Measurements from ENCODE around the gene WAC.

The WAC gene

GRCh38 chr10:28668363-28669226 lies 135.7 kb downstream of the WAC start:
- DNase-seq (ENCODE audit: low read depth) = peak; percentile 65

GRCh38 chr10:28669227-28670173 lies 136.6 kb downstream of the WAC start:
- no peak for DNase-seq (ENCODE audit: low read depth)
